H1 (cell line): ENCODE results near the gene THPO. TPM values are rescaled to one million over a fixed set of nuclear protein-coding genes. Genes with fewer than 3 reads are reported as not detected.
A peak's percentile ranks its signal among the peaks of the same experiment; 100 is the strongest.

Experiments used
- CTCF ChIA-PET: fragments of 300-600 bp; sonication (Branson Sonifier 250); formaldehyde crosslinking; loops from one replicate; lab custom pipeline; 2021; ENCODE audit not compliant: partially characterized antibody; lab: Charles Lee
- POLR2A ChIA-PET: fragments of 300-600 bp; sonication (Branson Sonifier 250); formaldehyde crosslinking; loops from one replicate; lab custom pipeline; 2021; ENCODE audit warnings: inconsistent platforms; ENCODE audit not compliant: partially characterized antibody; lab: Charles Lee
- DNase-seq, 2 experiments: peaks; one replicate each; pipeline versions ENCODE4 v3.0.0 to v3.0.0-alpha.2; 2010 to 2022; ENCODE audit warnings: low spot score in 2 of 2, low read depth in 1 of 2, mixed read lengths in 1 of 2
- FAIRE-seq: peaks from 2 replicates; lab custom pipeline; 2011; peaks lifted over from hg19 to GRCh38; lab: Jason Lieb, UNC
- H2AFZ ChIP-seq: 2 replicates; pipeline ENCODE4 v1.8.1; 2012; ENCODE audit warnings: low read length, inconsistent platforms
- H2AK5ac ChIP-seq: 2 replicates; pipeline ENCODE4 v1.6.1; 2013; ENCODE audit warnings: low read depth, low read length
- H2BK120ac ChIP-seq: replicated peaks from 2 replicates; pipeline ENCODE3; 2013; ENCODE audit warnings: low read depth, low read length, inconsistent platforms
- H2BK12ac ChIP-seq: 2 replicates; pipeline ENCODE4 v1.6.1; 2013; ENCODE audit warnings: low read depth, low read length
- H2BK15ac ChIP-seq: 2 replicates; pipeline ENCODE4 v1.6.1; 2013; ENCODE audit warnings: low read length
- H2BK20ac ChIP-seq: 2 replicates; pipeline ENCODE4 v1.6.1; 2013; ENCODE audit warnings: low read length
- H2BK5ac ChIP-seq: 2 replicates; pipeline ENCODE4 v1.6.1; 2013; ENCODE audit warnings: low read depth, low read length
- H3K14ac ChIP-seq: 2 replicates; pipeline ENCODE4 v1.6.1; 2013; ENCODE audit warnings: inconsistent platforms; ENCODE audit not compliant: insufficient read length
- H3K18ac ChIP-seq: 2 replicates; pipeline ENCODE4 v1.6.1; 2013; ENCODE audit warnings: low read length; ENCODE audit errors: extremely low read depth
- H3K23ac ChIP-seq: 2 replicates; pipeline ENCODE4 v1.6.1; 2013; ENCODE audit warnings: inconsistent platforms; ENCODE audit not compliant: insufficient read length
- H3K23me2 ChIP-seq: 2 replicates; pipeline ENCODE4 v1.6.1; 2013; ENCODE audit warnings: low read depth, low read length
- H3K27ac ChIP-seq: 2 replicates; pipeline ENCODE4 v1.6.1; 2011; ENCODE audit warnings: low read depth, low read length, inconsistent platforms
- H3K27me3 ChIP-seq, 4 experiments: replicated peaks in 1 of 4; 1 replicate in 1 of 4; 2 replicates in 3 of 4; pipeline versions ENCODE4 v1.6.1 to v1.8.1; 2011 to 2013; ENCODE audit warnings: low read length in 3 of 4, mild to moderate bottlenecking in 3 of 4, inconsistent platforms in 2 of 4, mixed read lengths in 2 of 4, moderate library complexity in 1 of 4; ENCODE audit not compliant: control insufficient read depth in 3 of 4, insufficient read depth in 3 of 4; ENCODE audit errors: extremely low read depth in 1 of 4
- H3K36me3 ChIP-seq, 4 experiments: 2 replicates each; pipeline versions ENCODE4 v1.6.1 to v1.8.1; 2011 to 2013; ENCODE audit warnings: mild to moderate bottlenecking in 4 of 4, low read length in 3 of 4, moderate library complexity in 2 of 4, control low read depth in 1 of 4, inconsistent platforms in 1 of 4; ENCODE audit not compliant: insufficient read depth in 4 of 4, control insufficient read depth in 2 of 4
- H3K4ac ChIP-seq: replicated peaks from 2 replicates; pipeline ENCODE3; 2013; ENCODE audit warnings: low read length, low read depth, mixed read lengths, inconsistent platforms; ENCODE audit not compliant: insufficient read length
- H3K4me1 ChIP-seq, 4 experiments: replicated peaks in 1 of 4; 1 replicate in 1 of 4; 2 replicates in 3 of 4; pipeline versions ENCODE4 v1.6.1 to v1.8.1; 2011 to 2013; ENCODE audit warnings: low read length in 3 of 4, inconsistent platforms in 2 of 4, mixed read lengths in 1 of 4; ENCODE audit not compliant: insufficient read depth in 4 of 4, control insufficient read depth in 3 of 4
- H3K4me2 ChIP-seq, 2 experiments: 2 replicates each; pipeline versions ENCODE4 v1.6.1 to v1.8.1; 2011 to 2013; ENCODE audit warnings: low read depth in 2 of 2, low read length in 2 of 2, control low read depth in 1 of 2, inconsistent platforms in 1 of 2, mild to moderate bottlenecking in 1 of 2; ENCODE audit not compliant: insufficient read depth in 1 of 2
- H3K4me3 ChIP-seq, 4 experiments: fragments of 200-600, 300-600 bp in 1 of 4; sonication (generic), shearing (Covaris generic), sonication (Bioruptor Twin) in 1 of 4; 2 replicates each; pipeline versions ENCODE4 v1.5.1 to v1.8.1; 2011 to 2016; ENCODE audit warnings: low read length in 4 of 4, low read depth in 3 of 4, control low read depth in 2 of 4, inconsistent platforms in 2 of 4, mild to moderate bottlenecking in 2 of 4, mixed read lengths in 1 of 4, moderate library complexity in 1 of 4; ENCODE audit not compliant: insufficient read depth in 2 of 4; ENCODE audit errors: extremely low read depth in 1 of 4
- H3K56ac ChIP-seq: replicated peaks from 2 replicates; pipeline ENCODE3; 2013; ENCODE audit warnings: low read depth, mild to moderate bottlenecking, mixed read lengths, low read length, inconsistent platforms; ENCODE audit not compliant: insufficient read length
- H3K79me1 ChIP-seq: 2 replicates; pipeline ENCODE4 v1.6.1; 2013; ENCODE audit warnings: low read depth, low read length, control low read depth
- H3K79me2 ChIP-seq, 2 experiments: 2 replicates each; pipeline versions ENCODE4 v1.6.1 to v1.8.1; 2012 to 2013; ENCODE audit warnings: low read length in 2 of 2, mild to moderate bottlenecking in 2 of 2, inconsistent platforms in 1 of 2; ENCODE audit not compliant: insufficient read depth in 2 of 2, control insufficient read depth in 1 of 2
- H3K9ac ChIP-seq, 4 experiments: replicated peaks in 1 of 4; 1 replicate in 1 of 4; 2 replicates in 3 of 4; pipeline versions ENCODE4 v1.6.1 to v1.8.1; 2011 to 2013; ENCODE audit warnings: low read depth in 3 of 4, low read length in 3 of 4, control low read depth in 2 of 4, mild to moderate bottlenecking in 2 of 4, moderate library complexity in 2 of 4, inconsistent platforms in 1 of 4; ENCODE audit errors: extremely low read depth in 1 of 4
- H3K9me3 ChIP-seq, 2 experiments: 2 replicates each; pipeline versions ENCODE4 v1.6.1 to v1.8.1; 2012 to 2013; ENCODE audit warnings: mild to moderate bottlenecking in 2 of 2, moderate library complexity in 2 of 2, control low read depth in 1 of 2, inconsistent platforms in 1 of 2, low read depth in 1 of 2, low read length in 1 of 2, mixed read lengths in 1 of 2; ENCODE audit not compliant: insufficient read depth in 2 of 2
- H4K20me1 ChIP-seq, 2 experiments: replicated peaks in 1 of 2; 2 replicates each; pipeline versions ENCODE3 to v1.8.1; 2011 to 2013; ENCODE audit warnings: inconsistent platforms in 2 of 2, low read length in 2 of 2, mild to moderate bottlenecking in 1 of 2; ENCODE audit not compliant: insufficient read depth in 2 of 2, control insufficient read depth in 1 of 2
- H4K5ac ChIP-seq: 2 replicates; pipeline ENCODE4 v1.6.1; 2013; ENCODE audit warnings: low read length, low read depth, mixed read lengths, inconsistent platforms; ENCODE audit not compliant: insufficient read length
- H4K8ac ChIP-seq: 2 replicates; pipeline ENCODE4 v1.8.0; 2013; ENCODE audit warnings: mild to moderate bottlenecking, moderate library complexity, low read length, inconsistent platforms; ENCODE audit not compliant: insufficient read depth; ENCODE audit errors: extremely low read depth
- H4K91ac ChIP-seq: replicated peaks from 2 replicates; pipeline ENCODE3; 2013; ENCODE audit warnings: low read length, mixed read lengths, inconsistent platforms; ENCODE audit not compliant: insufficient read length
- CHD1 ChIP-seq: IDR thresholded peaks from 2 replicates; pipeline ENCODE4 v1.6.1; 2012; ENCODE audit warnings: low read depth, low read length, improper control_type of control experiment
- CTBP2 ChIP-seq: IDR thresholded peaks from 2 replicates; pipeline ENCODE4 v1.7.0; 2011; ENCODE audit warnings: borderline replicate concordance, mild to moderate bottlenecking, moderate library complexity, mixed read lengths, low read length; ENCODE audit not compliant: insufficient read depth, insufficient read length
- FOSL1 ChIP-seq: IDR thresholded peaks from 2 replicates; pipeline ENCODE4 v1.6.1; 2011; ENCODE audit warnings: mild to moderate bottlenecking, low read depth, low read length, moderate library complexity; ENCODE audit not compliant: insufficient read depth
- GABPA ChIP-seq: IDR thresholded peaks from 2 replicates; pipeline ENCODE4 v1.6.1; 2011; ENCODE audit warnings: mild to moderate bottlenecking, low read length, moderate library complexity, borderline replicate concordance; ENCODE audit not compliant: insufficient read depth
- PHF8 ChIP-seq: fragments of 200-600 bp; sonication (generic); conservative IDR thresholded peaks from 2 replicates; pipeline ENCODE4 v1.7.1; 2012; ENCODE audit warnings: low read depth, mild to moderate bottlenecking, inconsistent platforms, low read length, moderate library complexity
- RXRA ChIP-seq: IDR thresholded peaks from 2 replicates; pipeline ENCODE4 v1.6.1; 2011; ENCODE audit warnings: low read depth, mild to moderate bottlenecking, low read length, moderate library complexity; ENCODE audit not compliant: insufficient read depth
- SIN3A ChIP-seq, 2 experiments: IDR thresholded peaks in 1 of 2; conservative IDR thresholded peaks in 1 of 2; 2 replicates each; pipeline ENCODE4 v1.6.1; 2011 to 2012; ENCODE audit warnings: low read length in 2 of 2, improper control_type of control experiment in 1 of 2, low read depth in 1 of 2, mild to moderate bottlenecking in 1 of 2
- SIX5 ChIP-seq: IDR thresholded peaks from 2 replicates; pipeline ENCODE4 v1.6.1; 2011; ENCODE audit warnings: mild to moderate bottlenecking, low read depth, low read length
- SP4 ChIP-seq: IDR thresholded peaks from 2 replicates; pipeline ENCODE4 v1.6.1; 2012; ENCODE audit warnings: low read length, inconsistent platforms
- WGBS, 2 experiments: shearing (Covaris generic) in 1 of 2; methylation state at CpG; one replicate each; pipeline versions ENCODE4 v1.1.6 to v1.1.7; 2013 to 2015; ENCODE audit warnings: low lambda C conversion rate in 2 of 2, mixed read lengths in 2 of 2, inconsistent platforms in 1 of 2, low coverage in 1 of 2, missing lambda C conversion rate in 1 of 2; ENCODE audit not compliant: insufficient replicate concordance in 2 of 2, insufficient coverage in 1 of 2, insufficient read length in 1 of 2; ENCODE audit errors: extremely low coverage in 1 of 2, missing lambda C conversion rate in 1 of 2; 5-methylcytosine and 5-hydroxymethylcytosine counted together
- polyA plus RNA-seq, 7 experiments: library from polyadenylated mRNA; depleted of rRNA in 3 of 7; stranded (reverse) in 5 of 7; unstranded in 2 of 7; fragments of >200 nt in 5 of 7; fragments of 200-250 nt in 2 of 7; gene quantifications; 1 replicate in 5 of 7; 2 replicates in 1 of 7; 4 replicates in 1 of 7; pipeline versions ENCODE4 v1.2.1 to v1.2.3, GENCODE V29; 2011 to 2013; ENCODE audit warnings: missing spikeins in 2 of 7, mixed read lengths in 2 of 7
- total RNA-seq: library from RNA; stranded (reverse); fragmentation: NEBNext Ultra II Directional; extraction: Animal tissue kit (Norgen Biotek cat#: 25700); gene quantifications from 2 replicates; pipeline ENCODE4 v1.2.1, GENCODE V29; 2021

THPO gene
- total and polyA plus RNA-seq, 2 of the 8 experiments (the other 6 are each of a cell fraction or from before 2014, with no cell fraction given), result 0.82 to 1.2 TPM

DNA sequence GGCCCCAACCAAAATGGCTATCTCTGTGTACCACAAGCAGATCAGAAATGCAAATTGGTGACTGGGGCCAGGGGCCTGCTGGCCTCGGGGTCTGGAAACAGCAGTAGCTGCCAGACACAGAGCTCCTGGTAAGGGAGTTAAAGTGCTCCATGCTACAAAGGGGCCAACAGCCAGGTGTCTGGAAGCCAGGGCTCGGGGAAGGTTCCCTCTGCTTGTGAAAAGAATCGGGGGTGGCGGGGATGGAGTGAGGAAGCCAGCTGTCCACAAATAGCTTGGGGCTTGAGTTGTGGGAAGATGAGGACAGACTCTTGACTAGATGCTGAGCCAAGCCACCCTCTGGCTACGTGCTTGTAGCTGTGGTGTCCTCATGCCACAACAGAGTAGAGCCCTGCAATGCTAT is 41.2 kb upstream of the THPO start:
- H3K4me2 ChIP-seq, result no peak overlapping the region
- no peaks in the 10 kb centered on the region for H3K79me1 ChIP-seq
- H3K27ac ChIP-seq, result no peak overlapping the region
- H3K4me1 ChIP-seq, result peaks cover 0 to 5% (median 4%) of the 10 kb centered on the region in 4 experiments; a peak in 2 of 7 replicates
- no peak overlapping the region for H3K4me3 ChIP-seq
- H4K91ac ChIP-seq, result no peak overlapping the region
- no peak overlapping the region for H3K4ac ChIP-seq
- H3K23me2 ChIP-seq, result peaks cover 8% of the 10 kb centered on the region; the same call in 1 of the 2 replicates
- no peaks in the 10 kb centered on the region; a peak in 1 of 4 replicates for H3K9me3 ChIP-seq
- no peaks in the 10 kb centered on the region for H3K79me2 ChIP-seq
- CTCF ChIA-PET, result interaction anchor here (0.6 to 9.4 kb wide), 10 partner anchors 9 to 127 kb away, joined by 3 to 83 read pairs (median 7); no protein-coding TSS in a partner anchor
- 0 out of 2 replicates have a peak overlapping the region, but pooled peaks have one; percentile 39 for H2AFZ ChIP-seq
- H3K36me3 ChIP-seq, result no peaks in the 10 kb centered on the region
- no peaks in the 10 kb centered on the region for H3K27me3 ChIP-seq
- H2BK20ac ChIP-seq, result no peak overlapping the region
- peaks cover 0 to 2% of the 10 kb centered on the region in 2 experiments for H4K20me1 ChIP-seq
- H2BK15ac ChIP-seq, result no peak overlapping the region
- no peak for TF ChIP-seq FOSL1
- TF ChIP-seq GABPA, result no peak
- no peak for TF ChIP-seq CHD1
- TF ChIP-seq PHF8, result no peak
- TF ChIP-seq CTBP2, result no peak
- TF ChIP-seq SP4, result no peak
- TF ChIP-seq RXRA, result no peak
- TF ChIP-seq SIX5, result no peak
- no peak for TF ChIP-seq SIN3A (conservative IDR thresholded peaks at IDR 0.05 in 1 of 2, IDR thresholded peaks at IDR 0.05 in 1 of 2; ENCODE audit: low read depth in 1 of 2, low read length in 2 of 2)
- TF ChIP-seq, all 59 proteins: peak for 0
- H4K8ac ChIP-seq, result no peak overlapping the region
- H3K23ac ChIP-seq, result no peak overlapping the region
- H2BK12ac ChIP-seq, result no peak overlapping the region
- no peak overlapping the region for H3K18ac ChIP-seq
- H2BK5ac ChIP-seq, result no peak overlapping the region
- H2AK5ac ChIP-seq, result no peak overlapping the region
- H3K9ac ChIP-seq, result no peak overlapping the region
- POLR2A ChIA-PET, result no interaction called here
- H4K5ac ChIP-seq, result no peak overlapping the region
- H3K14ac ChIP-seq, result no peak overlapping the region
- 88% methylated on average over 5 of the region's 5 CpGs; no CpG with 5 or more reads in 1 of the 2 experiments for WGBS, 2 experiments
- no peak overlapping the region for H3K56ac ChIP-seq
- FAIRE-seq (no peak), DNase-seq (no peak)
- H2BK120ac ChIP-seq, result no peak overlapping the region
